Tongue (tissue), 2 donors: Measurements from ENCODE around the gene LIN52. TPM values are rescaled to one million over a fixed set of nuclear protein-coding genes. Genes with fewer than 3 reads are reported as not detected.
A peak's percentile ranks its signal among the peaks of the same experiment; 100 is the strongest.

Experiments
- DNase-seq: peaks from one replicate; pipeline ENCODE4 v3.0.0-alpha.2; 2015
- total RNA-seq: library from RNA; depleted of rRNA; stranded (reverse); fragments of >200 nt; gene quantifications from one replicate; pipeline ENCODE4 v1.2.3, GENCODE V29; 2014

The LIN52 gene, protein sequence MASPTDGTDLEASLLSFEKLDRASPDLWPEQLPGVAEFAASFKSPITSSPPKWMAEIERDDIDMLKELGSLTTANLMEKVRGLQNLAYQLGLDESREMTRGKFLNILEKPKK
- 9.5 TPM for total RNA-seq

DNA sequence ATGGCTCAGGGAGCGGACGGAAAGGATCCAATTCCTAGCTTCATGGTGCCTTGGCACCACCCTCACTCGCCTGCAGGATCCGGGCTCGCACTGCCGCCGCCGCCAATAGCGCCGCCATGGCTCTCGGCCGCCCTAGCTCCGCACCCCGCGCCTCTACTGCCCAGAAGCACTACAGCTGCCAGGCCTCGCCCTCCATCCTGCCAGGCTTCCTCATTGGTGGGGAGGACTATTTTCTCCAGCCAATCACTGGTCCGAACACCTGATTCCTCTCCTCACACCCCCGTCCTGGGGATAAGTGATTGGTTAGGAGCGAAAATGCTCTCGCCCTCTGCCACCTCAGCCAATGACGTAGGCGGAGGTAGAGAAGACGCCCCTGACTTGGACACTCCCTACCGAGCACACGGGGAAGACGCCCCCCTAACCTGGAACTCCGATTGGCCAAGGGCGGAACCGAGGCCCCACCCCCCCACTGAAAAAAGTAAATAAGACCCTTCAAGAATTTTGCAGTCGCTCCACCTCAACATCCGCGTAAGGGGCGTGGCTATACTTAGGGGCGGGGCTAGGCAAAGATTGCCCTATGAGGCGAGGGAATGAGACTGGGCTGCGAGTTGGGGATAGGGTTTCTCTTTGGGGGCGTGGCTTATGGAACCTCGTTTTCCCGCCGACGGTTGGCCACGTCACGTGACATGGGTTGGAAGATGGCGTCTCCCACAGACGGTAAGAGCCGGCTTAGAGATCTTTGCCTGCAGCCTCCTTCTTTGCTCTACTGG lies at the start of gene LIN52, which contains the start of gene ALDH6A1:
Gene LIN52, plus strand, starts transcription at position 680 of the 770 bp plus-strand sequence. Its CDS starts 19 bp downstream, at position 699.
Gene ALDH6A1, minus strand, starts transcription at position 177 of the 770 bp plus-strand sequence. Its CDS starts 59 bp downstream, at position 118.
- DNase-seq = peak; percentile 100

DNA sequence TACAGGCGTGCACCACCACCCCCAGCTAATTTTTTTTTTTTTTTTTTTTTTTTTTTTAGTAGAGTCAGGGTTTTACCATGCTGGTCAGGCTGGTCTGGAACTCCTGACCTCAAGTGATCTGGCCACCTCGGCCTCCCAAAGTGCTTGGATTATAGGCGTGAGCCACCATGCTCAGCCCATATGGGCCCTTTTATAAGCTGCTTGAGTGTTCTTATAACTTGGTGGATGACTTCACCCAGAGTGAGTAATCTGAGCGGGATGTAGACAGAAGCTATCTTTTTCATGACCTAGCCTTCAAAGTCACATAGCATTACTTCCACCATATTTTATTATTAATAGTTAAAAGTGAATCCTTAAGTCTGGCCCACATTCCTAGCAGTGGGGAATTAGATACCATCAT lies 49.2 kb upstream of the LIN52 start:
- no peak for DNase-seq

DNA sequence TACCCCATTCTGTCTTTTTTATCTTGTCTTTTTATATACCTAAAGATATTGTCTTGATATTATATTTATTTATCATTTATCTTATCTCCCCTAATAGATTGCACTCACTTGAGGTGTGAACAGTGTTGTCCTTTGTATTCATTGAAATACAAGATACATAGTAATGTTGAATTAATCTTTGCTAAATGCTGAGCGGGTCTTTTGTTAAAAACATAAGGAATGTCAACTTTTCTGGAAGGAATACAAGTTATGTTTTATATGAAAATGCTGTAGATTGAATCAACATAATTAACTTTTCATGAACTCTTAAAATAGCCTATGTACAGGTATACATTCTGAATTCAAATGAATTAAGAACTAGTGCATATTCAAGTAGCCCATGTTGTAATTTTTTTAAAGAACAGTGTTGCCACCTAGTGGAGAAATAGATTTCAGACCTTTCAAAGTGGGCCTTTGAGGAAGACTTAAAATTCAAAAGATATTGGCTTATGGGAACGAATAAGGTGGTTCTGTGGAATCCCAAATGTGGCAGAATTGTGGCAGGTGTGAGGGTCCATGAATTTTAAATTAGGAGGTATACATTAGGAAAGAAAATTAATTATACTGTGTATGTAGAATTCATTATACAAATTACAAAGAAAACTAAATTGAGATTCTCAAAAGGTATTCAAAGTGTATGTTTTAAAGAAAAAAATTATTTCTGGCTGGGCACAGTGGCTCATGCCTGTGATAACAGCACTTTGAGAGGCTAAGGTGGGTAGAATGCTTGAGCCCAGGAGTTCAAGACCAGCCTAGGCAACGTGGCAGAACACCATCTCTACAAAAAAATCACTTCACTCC lies 46.5 kb upstream of the LIN52 start:
- DNase-seq = peak; percentile 76

DNA sequence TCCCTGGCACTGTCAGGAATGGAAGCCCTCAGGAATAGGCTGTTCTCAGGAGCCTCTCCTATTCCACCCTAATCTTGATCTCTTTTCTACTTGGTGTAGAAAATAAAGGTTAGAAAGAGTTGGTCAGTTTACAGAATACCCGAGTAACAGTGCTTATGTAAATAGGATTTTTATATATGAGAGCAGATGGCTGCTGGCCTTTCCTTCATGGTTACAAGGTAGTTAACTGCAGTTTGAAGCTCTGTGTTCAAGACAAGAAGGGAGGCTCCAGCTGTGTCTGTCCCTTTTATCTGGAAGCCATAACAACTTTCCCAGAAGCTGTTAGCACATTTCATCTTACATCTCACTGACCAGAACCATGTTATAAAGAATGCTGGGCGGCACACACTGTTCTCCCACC lies 42.5 kb upstream of the LIN52 start:
- no peak for DNase-seq

DNA sequence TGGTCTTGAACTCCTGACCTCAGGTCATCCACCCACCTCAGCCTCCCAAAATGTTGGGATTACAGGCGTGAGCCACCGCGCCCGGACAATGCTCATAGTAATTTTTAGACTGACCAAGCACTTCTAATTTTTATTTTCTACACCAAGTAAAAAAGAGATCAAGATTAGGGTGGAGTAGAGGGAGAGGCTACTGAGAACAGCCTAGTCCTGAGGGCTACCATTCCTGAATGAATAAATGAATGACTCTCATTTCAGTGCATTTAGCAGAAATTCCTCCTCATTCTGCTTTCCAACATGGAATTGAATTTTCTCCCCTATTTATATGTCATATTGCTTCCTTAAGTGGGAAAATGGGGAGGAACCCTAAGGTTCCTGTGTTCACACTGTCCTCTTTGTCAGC lies 39.2 kb upstream of the LIN52 start:
- DNase-seq = no peak

DNA sequence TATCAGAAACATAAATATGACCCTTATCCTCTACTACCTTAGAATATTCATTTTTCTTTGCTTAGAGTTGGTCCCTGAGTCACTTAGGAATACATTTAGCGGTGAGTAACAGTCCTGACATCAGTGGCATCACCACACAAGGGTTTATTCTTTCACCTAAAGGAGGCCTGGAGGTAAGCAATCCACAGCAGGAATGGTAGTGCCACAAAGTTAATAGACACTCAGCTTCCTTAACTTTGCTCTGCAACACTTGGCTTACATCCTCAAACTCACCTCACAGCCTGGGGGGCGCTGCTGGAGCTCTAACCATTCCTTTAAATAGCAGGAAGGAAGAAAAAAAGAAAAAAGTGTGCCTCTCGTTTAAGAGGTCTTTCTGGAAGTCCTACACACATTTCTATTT lies 36.5 kb upstream of the LIN52 start:
- DNase-seq = no peak

DNA sequence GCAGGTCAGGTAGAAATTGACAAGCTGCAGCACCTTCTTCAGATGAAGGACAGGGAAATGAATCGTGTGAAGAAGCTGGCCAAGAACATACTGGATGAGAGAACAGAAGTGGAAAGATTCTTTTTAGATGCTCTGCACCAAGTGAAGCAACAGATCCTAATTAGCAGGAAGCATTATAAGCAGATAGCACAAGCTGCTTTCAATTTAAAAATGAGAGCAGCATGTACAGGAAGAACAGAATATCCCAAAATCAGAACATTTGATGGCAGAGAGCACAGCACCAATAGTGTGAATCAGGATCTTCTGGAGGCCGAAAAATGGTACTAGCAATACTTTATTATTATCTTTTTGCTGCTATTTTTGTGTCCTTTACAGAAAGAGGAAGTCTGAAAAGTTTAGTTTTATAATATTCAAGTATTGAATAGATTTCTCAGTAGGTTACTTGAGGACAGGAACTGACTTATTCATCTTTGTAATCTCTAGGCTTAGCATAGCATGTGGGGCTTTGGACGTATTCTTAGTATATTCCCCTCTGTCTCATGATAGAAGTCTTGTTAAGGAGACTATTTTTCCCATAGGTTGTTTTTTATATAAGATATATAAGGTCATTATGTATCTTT lies 34.8 kb upstream of the LIN52 start:
- DNase-seq = no peak

DNA sequence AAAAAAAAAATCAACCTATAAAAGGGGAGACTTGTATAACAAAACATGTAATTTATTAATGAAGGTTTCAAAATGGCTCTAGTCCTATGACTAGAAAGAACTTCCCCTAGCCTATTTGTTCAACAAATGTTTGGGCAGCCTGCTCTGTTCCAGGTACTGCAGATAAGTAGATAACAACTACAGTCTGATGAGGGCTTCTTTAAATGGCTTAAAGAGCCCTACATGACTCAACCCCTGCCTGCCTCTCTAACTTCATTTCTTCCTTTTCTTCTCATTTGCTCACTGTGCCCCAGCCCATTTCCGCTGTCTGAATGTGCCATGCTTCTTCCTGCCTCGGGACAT lies 22.0 kb upstream of the LIN52 start:
- DNase-seq = no peak

DNA sequence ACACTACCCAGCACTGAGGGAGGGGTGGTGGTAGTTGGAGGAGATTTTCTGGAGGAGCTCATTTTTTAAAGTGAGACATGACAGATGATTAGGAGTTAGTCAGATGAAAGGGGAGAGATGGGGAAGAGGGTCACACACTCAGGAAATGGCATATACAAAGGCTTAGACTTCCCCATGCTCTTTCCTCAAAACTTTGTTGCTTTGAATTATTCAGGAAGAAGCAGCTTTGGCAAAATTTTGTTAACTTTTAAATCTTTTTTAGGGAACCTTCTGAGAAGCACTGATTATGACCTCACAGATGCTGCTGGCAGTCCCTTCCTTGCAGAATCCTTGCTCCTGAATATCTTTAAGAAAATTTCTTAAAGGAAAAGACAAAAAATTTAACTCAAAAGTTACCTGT lies 20.3 kb upstream of the LIN52 start:
- no peak for DNase-seq

DNA sequence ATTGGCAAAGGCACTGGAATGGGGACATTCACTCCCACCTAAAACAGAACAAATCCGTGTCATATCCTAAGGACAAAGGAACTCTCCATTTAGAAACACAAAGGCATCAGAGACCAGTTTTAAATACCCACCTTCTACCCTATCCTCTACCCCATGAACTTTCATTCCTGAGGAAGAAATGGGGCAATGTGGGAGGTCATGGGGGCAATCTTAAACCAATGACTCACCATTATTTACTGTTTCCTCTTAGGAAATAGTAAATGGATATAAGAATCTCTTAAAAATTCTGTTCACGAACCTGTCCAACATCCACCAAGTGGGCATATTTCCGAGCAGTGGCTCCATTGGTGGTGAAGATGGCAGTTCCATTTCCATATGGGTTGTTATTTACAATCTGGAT lies 19.9 kb upstream of the LIN52 start:
- no peak for DNase-seq

DNA sequence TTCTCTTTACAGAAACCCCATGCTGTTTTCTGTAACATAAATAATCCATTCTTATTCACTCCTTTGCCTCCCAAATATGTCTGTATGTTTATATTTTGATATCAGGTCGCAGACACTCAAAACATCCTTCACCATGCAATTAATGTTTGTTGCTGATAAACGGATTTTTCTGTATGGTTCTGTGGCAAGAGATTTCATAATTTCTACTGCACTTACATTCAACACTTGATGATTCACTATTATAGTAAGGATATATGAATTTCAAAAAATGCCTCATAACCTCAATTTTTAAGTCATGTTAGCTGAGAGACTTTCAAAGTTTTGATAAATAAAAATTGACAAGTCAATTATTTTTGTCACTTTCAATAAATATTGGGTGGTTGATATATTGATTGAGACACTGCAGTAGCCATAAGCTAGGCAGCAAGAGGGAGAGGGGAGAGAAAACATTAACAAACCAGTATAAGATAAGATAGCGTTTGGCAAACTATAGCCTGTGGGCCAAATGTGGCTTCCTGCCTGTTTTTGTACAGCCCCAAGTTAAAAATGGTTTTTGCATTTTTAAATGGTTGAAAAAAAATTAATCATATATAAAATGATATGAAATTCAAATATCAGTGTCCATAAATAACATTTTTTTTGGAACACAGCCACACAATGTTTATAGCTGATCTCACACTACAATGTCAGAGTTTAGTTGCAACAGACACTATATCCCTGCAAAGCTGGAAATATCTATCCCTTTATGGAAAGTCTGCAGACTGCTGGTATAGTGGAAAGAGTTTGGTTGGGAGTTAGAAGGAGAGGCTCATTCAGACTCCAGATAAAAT lies 18.8 kb upstream of the LIN52 start:
- no peak for DNase-seq

DNA sequence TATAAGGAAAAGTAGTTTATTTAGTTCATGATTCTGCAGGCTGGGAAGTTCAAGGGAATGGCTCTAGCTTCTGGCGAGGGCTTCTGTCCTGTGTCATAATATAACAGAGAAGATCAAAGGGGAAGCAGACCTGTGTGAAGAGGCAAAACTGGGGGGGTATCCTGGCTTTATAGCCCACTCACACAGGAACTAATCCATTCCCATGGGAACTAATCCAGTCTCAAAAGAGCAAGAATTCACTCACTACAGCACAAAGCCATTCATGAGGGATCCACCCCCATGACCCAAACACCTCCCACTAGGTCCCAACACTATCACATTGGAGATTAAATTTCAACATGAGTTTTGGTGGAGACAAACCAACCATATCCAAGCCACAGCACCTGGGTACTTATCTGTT lies 7.4 kb upstream of the LIN52 start:
- DNase-seq = no peak

DNA sequence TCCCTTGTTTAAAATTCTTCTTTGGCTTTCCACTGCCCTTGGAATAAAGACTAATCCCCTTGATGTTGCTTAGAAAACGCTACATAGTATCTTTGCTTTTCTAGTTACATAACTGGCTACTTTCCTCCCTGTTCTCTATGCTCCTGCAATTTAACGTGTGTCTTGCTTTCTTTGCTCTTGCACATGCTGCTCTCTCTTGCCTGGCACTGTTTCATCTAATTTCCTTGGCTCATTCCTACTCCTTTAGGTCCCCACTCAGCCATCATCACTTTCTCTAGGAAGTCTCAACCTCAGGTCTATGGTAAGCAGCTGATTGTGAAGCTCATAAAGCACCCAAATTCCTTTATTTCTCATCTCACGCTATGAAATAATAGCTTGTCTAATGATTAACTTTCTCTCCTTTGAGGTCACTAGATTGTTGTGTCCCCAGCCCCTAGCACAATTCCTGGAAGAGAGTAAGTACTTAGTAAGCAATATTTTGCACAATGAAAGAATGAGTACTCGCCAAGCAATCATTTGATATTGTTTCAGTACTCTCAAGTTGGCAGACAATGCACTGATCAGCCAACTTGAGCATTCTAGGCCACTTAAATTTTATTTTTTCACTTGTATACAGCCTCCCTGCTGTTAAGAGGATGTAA lies 3.8 kb upstream of the LIN52 start:
- no peak for DNase-seq

DNA sequence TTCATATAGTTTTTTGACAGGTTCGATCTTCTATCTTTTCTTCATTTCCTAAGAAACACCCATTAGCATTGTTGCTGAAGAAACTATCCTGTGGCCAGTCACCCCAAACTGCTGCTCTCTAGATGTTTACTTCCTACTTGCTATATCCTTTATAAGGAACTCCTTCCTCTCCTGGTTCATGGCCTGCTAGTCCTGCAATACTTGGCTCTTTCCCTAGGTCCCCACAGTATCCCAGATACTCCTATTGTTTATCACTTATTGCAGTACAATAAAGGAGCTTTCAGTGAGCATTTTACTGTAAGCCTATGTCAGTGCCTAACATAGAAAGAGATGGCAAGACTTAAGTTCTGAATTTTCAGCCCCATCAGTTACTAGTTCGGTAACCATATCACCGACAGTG lies 3.3 kb upstream of the LIN52 start:
- DNase-seq = no peak

DNA sequence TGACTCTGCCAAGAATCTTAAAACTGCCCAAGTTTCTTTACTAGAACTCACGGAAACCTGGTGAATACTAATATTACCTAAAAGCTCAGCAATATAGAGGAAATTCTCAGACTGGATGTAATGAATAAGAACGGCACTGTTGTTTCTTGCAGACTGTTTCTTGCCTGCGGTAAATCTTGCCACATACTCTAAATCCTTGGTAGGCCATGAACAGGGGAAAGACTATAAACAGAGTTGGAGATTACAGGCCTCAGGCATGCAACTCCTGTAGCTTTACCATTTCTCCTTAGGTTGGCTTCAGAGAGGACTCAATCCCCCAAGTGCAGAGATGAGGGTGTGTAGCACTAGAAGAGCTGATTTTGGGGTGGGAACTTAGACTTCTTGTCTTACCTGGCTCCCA lies 1.6 kb upstream of the LIN52 start:
- no peak for DNase-seq

DNA sequence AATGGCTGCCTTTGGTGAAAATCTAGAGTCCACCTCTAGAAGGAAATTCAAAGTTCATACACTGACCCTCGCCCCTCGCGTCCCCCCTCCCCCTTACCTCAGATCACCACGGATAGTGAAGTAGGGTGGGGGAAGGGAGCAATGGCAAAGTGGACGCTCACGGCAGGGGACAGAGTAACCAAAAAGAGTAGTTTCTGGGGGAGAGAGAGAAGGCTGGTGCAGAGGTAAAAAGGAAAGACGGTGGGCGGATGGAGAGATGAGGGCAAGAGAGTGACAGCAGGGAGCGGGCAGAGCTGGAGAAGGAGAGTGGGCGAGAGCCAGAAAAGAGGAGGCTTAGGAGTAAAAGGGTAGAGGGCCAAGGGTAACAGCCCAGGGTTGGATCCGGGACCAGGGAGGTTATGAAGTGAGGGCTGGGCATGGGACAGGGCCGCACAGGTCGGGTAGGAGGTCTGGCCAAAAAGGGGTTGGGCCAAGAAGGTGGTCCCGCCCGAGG lies 926 bp upstream of the LIN52 start:
- DNase-seq = no peak

DNA sequence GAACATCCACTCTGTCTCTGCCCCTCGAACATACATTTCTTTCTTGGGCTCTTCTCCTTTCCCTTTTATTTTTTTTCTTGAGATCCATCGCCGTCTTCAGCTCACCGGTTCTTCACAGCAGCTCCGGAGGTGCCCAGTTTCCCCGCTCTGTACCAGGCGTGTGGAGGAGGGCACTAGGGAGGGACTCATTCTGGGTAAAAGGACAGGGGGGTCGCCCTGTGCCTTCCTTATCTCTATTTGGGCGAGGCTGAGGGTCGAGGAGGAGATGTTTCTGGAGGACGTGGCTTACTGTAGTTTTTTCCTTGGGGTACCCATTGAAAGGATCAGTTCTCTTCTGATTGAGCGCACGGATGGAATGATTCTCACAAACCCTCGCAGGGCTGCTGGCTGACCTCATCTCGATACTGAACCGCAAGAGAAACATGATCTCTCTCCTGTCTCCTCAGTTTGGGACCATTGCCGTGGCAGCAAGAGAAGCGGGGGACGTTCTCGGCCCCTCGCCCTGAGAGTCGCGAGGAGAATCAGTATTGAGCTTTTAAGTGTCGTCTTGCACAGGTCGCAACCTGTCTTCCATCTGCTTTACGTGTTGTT lies 386 bp downstream of the LIN52 start:
- DNase-seq = no peak

DNA sequence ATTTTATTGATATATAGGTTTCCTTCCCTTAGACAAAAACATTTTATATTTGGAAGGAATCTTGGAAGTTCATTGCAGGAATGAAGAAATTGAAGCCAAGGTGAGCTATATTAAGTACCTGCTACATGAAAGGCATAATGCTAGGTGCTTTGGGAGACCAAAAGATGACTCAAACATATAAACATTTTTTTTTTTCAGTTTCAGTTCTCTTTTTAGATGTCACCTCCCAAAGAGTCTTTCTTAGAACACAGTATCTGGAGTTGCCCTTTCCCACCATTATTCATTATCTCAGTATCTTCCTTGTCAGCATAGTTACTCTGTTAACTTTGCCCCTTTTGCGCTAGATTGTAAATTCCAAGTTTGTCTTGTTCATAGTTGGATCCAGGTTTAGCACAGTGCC lies 1.1 kb downstream of the LIN52 start:
- DNase-seq = no peak

DNA sequence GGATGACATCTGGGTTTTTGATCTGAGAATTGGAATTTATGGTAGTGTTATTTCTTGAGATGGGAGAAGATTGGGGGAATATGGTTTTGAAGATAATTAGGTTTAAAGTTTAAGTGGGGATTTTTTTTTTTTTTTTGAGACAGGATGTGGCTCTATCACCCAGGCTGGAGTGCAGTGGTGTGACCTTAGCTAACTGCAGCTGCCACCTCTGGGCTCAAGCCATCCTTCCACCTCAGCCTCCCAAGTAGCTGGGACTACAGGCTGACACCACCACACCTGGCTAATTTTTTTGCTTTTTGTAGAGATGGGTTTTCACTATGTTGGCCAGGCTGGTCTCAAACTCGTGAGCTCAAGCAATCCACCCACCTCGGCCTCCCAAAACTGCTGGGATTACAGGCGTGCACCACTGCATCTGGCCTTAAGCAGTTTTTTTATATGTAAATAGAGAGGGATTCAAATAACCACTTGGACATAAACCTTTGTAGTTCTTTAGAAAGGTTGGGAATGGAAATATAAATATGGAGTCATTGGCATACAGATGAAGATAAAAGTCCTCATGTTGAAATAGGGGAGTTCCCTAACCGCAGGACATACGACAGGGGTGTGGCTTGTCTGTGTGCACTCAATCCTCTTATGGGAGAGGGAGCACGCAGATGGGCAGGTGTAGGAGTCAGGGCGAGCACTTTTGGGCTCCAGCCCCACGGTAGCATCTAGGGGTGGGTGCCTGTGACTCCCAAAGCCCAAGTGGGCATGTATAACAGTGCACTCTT lies 4.7 kb downstream of the LIN52 start:
- DNase-seq = no peak

DNA sequence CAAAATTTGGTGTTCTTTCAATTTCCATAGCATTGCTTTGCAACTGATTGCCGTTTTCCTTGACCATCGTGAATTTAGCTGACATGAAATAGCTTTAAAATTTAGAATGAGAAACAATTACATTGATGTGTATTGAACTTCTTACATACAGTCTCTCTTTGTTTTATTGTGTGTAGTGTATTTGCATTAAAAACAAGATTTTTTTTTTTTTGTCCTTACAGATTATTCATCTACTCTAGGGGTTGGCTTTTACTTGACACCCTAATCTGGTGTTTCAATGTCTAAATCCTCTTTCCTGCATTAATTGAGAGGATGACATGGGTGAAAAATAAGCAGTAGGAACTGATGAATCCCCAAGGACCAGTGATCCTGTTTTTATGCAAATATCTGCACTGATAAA lies 20.6 kb downstream of the LIN52 start:
- no peak for DNase-seq
